ENCODE measurements around the gene KLRG1.
A peak's percentile ranks its signal among the peaks of the same experiment; 100 is the strongest.

KLRG1 gene

GRCh38 chr12:9043766-9044165 is 54.4 kb downstream of the KLRG1 start:
- DNase-seq, result no peak

GRCh38 chr12:9047105-9047504 is 57.8 kb downstream of the KLRG1 start:
- no peak for DNase-seq

DNA sequence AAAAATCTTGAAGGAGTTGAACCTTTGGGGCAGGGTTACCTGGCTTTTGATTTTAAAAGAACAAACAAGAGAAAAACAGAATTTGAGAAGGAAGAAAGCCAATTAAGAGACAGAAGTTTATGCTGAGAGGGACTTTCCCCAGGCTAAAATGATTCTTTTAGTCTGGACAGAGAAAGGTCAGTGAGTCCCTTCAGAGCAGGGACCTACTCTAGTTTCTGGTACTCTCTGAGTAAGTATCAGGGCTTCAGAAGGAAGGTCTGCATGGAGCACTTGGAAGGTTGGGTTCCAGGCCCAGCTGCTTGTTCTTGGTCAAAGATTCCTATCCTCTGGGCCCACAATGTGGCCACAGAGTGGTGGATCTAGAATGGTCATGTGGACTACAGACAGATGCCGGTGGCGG is 59.6 kb downstream of the KLRG1 start:
- DNase-seq, result no peak

DNA sequence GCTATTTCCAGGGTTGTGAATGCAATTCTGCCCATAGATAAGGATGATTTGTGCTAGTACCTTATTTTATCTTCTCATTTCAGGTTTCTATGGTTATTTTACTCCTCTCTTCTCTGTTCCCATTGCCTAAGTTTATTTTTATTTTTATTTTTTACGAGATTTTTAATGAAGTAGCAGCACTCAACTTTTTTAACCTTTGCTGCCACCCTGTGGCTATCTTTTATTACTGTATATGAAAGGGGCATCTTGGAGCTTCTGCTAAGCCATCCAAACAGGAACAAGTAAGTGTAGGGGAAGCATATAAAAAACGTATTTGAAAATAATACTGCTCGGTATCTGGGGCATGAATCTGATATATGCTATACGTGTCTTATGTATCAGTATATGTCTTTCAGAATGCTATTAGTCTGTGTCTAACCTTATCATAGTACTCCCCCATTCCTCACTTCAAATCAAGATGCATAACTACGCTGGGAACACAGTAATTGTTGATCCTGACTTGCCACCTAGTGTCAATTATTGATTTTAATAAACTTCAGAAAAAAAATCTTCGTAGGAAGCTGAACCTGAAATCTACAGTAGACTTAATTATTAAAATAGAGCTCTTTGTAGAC is 60.3 kb downstream of the KLRG1 start:
- no peak for DNase-seq

DNA sequence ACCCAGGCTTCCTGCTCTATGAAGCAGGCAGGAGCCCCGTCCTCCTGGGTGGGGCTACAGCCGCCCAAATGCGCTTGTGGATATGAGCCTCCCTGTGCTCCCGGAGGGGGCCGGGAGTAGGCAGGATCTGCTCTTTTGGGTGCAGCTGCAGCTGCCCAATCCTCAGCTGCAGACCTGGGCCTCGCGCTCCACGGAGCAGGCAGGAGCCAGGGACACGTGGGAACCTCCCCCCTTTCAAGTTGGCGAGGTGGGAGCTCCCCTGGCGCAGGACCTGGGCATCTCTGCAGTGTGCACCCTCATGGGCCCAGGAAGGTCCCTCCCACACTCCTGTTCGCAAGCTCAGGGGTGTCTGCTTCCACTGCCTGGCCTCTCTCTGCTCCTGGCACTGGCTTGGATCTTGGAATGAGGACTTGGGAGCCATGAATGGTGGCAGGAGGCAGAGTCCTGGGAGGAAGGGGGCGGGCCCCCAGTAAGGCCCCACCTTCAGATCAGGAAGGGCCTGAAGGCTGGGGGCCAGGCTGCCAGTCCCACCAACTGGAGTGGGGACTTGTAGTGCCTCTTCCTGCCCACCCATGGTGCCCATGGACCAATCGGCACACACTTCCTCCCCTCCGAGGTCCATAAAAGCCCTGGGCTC is 61.3 kb downstream of the KLRG1 start:
- no peak for DNase-seq

DNA sequence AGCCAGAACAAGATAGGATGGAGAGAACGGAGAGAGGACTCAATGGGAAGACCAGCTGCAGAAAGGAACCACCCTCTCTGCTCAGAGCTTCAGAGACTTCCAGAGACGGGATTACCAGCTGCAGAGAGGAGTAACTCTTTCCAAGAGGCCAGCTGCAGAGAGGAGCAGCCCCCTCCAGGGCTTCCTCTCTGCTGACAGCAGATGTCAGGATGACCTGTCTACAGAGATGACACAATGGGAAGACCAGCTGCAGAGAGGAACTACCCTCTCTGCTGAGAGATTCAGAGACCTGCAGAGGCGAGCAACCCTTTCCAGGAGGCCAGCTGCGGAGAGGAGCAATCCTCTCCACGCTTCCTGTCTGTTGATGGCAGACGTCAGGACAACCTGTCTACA is 61.8 kb downstream of the KLRG1 start:
- DNase-seq, result peak; percentile 52

GRCh38 chr12:9052610-9053009 is 63.3 kb downstream of the KLRG1 start:
- no peak for DNase-seq

Data from SHP77 treated with DMSO at 0.1 percent for 48 hours (cell line).